Body of pancreas (tissue), 4 donors: ENCODE results near the gene AUTS2. TPM values are rescaled to one million over a fixed set of nuclear protein-coding genes. Genes with fewer than 3 reads are reported as not detected.

Source experiments
- ATAC-seq: fragments of 150-250 bp; one replicate; pipeline ENCODE4 v1.9.1; 2016
- DNase-seq, 4 donors: peaks; one replicate each; pipeline ENCODE4 v3.0.0-alpha.2; 2019
- H3K27ac ChIP-seq, 4 donors: fragments of 200-600 bp; sonication (generic); 1 replicate in 3 of 4; 2 replicates in 1 of 4; pipeline versions ENCODE4 v1.5.1 to v1.6.1; 2016 to 2019; ENCODE audit warnings: mild to moderate bottlenecking in 1 of 4, mixed read lengths in 1 of 4, moderate library complexity in 1 of 4
- H3K27me3 ChIP-seq, 2 donors: fragments of 200-600 bp; sonication (generic); one replicate each; pipeline ENCODE4 v1.6.0; 2016; ENCODE audit warnings: mild to moderate bottlenecking in 1 of 2
- H3K36me3 ChIP-seq, 2 donors: fragments of 200-600 bp; sonication (generic); replicated peaks in 1 of 2; 2 replicates each; pipeline ENCODE4 v1.5.1; 2016; ENCODE audit warnings: low read depth in 2 of 2; ENCODE audit not compliant: insufficient read depth in 1 of 2
- H3K4me1 ChIP-seq: fragments of 200-600 bp; sonication (generic); one replicate; pipeline ENCODE4 v1.6.0; 2016
- H3K4me3 ChIP-seq, 2 donors: fragments of 200-600 bp; sonication (generic); 1 replicate in 1 of 2; 2 replicates in 1 of 2; pipeline ENCODE4 v1.5.1; 2016 to 2019
- H3K9me3 ChIP-seq, 3 donors: fragments of 200-600 bp; sonication (generic); 1 replicate in 2 of 3; 2 replicates in 1 of 3; pipeline ENCODE4 v1.5.1; 2016
- POLR2A ChIP-seq, 3 donors: fragments of 450-650 bp; IDR thresholded peaks; one replicate each; pipeline ENCODE4 v1.6.1; 2016; ENCODE audit warnings: antibody characterized with exemption in 3 of 3, mild to moderate bottlenecking in 2 of 3
- WGBS, 2 donors: methylation state at CpG; one replicate each; pipeline ENCODE4 v1.1.5; 2017; 5-methylcytosine and 5-hydroxymethylcytosine counted together
- intact Hi-C: fragments of 100-400 bp; cut with DNase I; formaldehyde crosslinking; loops from one replicate; pipeline ENCODE4 v1.15.1; 2023
- total RNA-seq, 2 donors: library from RNA; depleted of rRNA; stranded (reverse); fragments of >200 nt; gene quantifications; one replicate each; pipeline ENCODE4 v1.1.0, GENCODE V29; 2016
- TF ChIP-seq, protein P1 (sequence below), 7 experiments: fragments of 450-650 bp in 4 of 7; fragments of 200-600 bp in 3 of 7; sonication (generic) in 3 of 7; IDR thresholded peaks; one replicate each; pipeline ENCODE4 v1.5.1; 2016 to 2019; ENCODE audit warnings: antibody characterized with exemption in 7 of 7

Gene AUTS2
- total RNA-seq, 2 donors from 2014 or later: 11.7 to 18.5 TPM

DNA sequence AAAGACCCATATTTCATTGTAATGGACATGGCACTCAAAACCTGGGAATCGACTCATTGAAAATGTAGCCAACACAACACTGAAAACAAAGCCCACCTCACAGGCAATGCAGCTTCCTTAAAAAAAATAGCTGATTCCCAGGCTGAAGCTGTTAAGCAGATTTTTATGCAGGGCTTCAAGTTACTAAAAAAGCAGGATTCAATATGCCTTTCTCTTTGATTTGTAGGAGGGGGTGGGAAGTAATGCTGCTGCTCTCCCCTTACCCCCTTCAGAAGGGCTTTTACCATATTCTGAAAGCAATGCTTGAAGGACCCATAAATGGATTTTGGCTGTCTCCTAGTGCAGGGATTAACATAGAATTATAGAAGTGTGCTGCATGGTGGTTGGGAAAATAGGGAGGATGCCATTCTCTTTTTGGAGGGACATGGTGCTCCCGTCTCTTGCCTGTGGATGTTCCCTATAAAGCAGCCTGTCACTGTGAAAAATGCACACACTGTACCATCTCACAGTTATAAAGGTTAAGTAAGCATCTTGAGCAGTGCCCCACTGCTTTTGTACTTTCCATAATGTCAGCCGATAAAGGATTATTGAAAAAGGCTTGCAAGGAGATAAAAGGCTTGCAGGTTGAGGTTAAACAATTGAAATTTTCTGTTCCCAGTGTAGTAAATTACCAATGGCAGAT lies 262.8 kb downstream of the AUTS2 start:
- no peak for TF ChIP-seq POLR2A (IDR thresholded peaks at IDR 0.05)
- TF ChIP-seq, protein P1, sequence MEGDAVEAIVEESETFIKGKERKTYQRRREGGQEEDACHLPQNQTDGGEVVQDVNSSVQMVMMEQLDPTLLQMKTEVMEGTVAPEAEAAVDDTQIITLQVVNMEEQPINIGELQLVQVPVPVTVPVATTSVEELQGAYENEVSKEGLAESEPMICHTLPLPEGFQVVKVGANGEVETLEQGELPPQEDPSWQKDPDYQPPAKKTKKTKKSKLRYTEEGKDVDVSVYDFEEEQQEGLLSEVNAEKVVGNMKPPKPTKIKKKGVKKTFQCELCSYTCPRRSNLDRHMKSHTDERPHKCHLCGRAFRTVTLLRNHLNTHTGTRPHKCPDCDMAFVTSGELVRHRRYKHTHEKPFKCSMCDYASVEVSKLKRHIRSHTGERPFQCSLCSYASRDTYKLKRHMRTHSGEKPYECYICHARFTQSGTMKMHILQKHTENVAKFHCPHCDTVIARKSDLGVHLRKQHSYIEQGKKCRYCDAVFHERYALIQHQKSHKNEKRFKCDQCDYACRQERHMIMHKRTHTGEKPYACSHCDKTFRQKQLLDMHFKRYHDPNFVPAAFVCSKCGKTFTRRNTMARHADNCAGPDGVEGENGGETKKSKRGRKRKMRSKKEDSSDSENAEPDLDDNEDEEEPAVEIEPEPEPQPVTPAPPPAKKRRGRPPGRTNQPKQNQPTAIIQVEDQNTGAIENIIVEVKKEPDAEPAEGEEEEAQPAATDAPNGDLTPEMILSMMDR (IDR thresholded peaks at IDR 0.05): no peak
- Histone ChIP-seq H3K27me3 (no peaks in the 10 kb centered on the region), H3K27ac (no peak overlapping the region), H3K4me3 (no peak overlapping the region), H3K36me3 (no peaks in the 10 kb centered on the region), H3K9me3 (no peaks in the 10 kb centered on the region), H3K4me1 (no peaks in the 10 kb centered on the region)
- 65 to 66% methylated on average over 3 of the region's 3 CpGs for WGBS, 2 donors
- intact Hi-C loops: no loop called here
- no peak for ATAC-seq
- no peak for DNase-seq

DNA sequence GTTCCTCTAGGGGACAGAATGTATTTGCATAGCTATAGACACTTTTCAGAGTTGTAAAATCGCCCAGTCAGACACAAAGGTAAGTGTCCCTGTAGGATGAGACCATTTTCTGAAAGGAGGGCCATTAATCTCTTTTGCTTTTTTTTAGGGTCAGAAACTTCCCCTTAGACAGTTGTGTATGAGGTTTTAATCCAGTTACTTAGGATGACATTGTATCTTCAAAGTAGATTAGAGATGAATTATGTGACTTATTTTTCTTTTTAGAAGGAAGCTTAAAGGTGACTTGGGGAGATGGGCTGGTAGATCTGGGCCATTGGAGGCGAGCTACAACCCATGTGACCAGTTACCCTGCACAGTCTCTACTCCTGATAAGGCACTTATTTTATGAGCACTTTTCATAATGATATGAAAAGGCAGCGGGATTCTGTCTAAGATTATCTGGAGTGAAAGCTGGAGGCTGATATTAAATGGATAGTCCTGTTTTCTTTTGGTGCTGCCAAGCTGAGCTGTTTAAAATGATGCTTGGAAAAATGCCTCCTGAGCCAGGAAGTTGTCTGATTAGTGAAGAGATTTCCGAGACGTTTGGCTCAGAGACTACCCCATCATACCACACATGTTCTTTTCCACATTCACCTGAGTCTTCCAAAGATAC lies 264.3 kb downstream of the AUTS2 start:
- Histone ChIP-seq H3K36me3 (no peaks in the 10 kb centered on the region), H3K27me3 (no peaks in the 10 kb centered on the region), H3K27ac (no peak overlapping the region), H3K4me3 (no peak overlapping the region), H3K9me3 (no peaks in the 10 kb centered on the region), H3K4me1 (no peaks in the 10 kb centered on the region)
- intact Hi-C loops: no loop called here
- TF ChIP-seq, protein P1 (IDR thresholded peaks at IDR 0.05): no peak
- TF ChIP-seq POLR2A (IDR thresholded peaks at IDR 0.05): no peak
- WGBS, 2 donors: 49 to 63% methylated on average over 5 of the region's 5 CpGs
- ATAC-seq (no peak), DNase-seq (no peak)

DNA sequence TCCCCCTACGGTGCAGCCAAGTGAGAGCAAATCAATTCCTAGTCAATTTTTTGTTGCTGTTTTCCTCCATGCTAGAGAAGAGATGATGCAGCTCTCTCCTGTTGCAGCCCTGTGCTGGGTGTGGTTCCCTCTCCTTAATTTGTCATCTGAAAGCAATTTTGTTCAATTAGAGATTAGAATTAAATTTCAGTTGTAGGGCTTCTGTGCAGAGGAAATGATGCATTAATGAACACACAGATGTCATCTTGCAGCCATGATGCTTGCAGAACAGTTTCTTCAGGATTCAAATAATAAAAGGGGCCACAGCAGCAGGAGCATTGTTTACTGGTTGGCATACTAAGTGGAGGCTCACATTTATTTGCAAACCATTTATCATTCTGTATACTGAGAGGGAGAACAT lies 266.0 kb downstream of the AUTS2 start:
- intact Hi-C loops: no loop called here
- DNase-seq: no peak
- no peak for TF ChIP-seq POLR2A (IDR thresholded peaks at IDR 0.05)
- no peak for ATAC-seq
- Histone ChIP-seq H3K27me3 (no peaks in the 10 kb centered on the region), H3K4me1 (no peaks in the 10 kb centered on the region), H3K9me3 (no peaks in the 10 kb centered on the region), H3K4me3 (no peak overlapping the region), H3K27ac (no peak overlapping the region), H3K36me3 (no peaks in the 10 kb centered on the region)
- 68 to 69% methylated on average over 1 of the region's 1 CpG for WGBS, 2 donors

DNA sequence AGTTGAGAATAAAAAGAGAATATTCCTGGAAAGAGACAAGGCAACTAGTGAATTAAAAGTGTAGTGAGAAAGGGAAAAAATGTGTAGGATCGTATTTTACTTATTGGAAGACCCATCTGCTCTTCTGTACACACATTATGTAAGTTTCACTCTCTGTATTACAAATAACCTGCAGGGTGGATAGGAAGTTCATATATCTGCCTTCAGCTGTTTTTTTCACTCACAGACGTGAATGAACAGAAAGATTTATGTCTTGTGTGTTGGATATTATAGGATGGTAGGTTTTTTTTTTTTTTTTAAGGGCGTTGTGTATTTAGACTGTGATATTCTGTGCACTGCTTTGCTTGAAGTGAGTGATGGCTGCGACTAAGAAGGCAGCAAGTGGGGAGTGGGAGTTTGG lies 266.5 kb downstream of the AUTS2 start:
- ATAC-seq: no peak

DNA sequence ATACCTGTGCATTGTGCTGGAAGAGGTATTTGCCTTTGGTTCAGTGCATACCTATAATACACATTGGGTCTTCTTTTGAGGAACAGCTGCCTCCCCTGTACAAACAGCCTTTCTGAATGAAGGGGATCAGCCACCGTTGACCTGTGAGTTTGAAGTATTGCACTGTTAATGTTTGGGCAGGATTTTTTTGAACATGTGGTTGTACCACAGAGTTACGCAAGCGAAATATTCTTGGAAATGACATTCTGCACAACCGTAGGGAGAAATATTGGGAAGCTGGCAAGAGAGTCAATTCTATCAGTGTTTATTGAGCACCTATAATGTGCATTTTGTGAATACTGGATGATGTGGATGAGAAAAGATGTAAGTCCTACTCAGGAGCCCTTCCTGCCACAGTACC lies 270.6 kb downstream of the AUTS2 start:
- Histone ChIP-seq H3K27ac (no peak overlapping the region), H3K9me3 (no peaks in the 10 kb centered on the region), H3K4me3 (no peak overlapping the region), H3K27me3 (no peaks in the 10 kb centered on the region), H3K4me1 (peaks cover 5% of the 10 kb centered on the region), H3K36me3 (no peaks in the 10 kb centered on the region)
- ATAC-seq (no peak), DNase-seq (no peak)
- intact Hi-C loops: no loop called here
- 71 to 90% methylated on average over 4 of the region's 4 CpGs for WGBS, 2 donors
- TF ChIP-seq POLR2A (IDR thresholded peaks at IDR 0.05): no peak
- TF ChIP-seq, protein P1 (IDR thresholded peaks at IDR 0.05): no peak

More for the DNA sequence above, 266.5 kb downstream of the AUTS2 start:
- Histone ChIP-seq H3K9me3 (no peaks in the 10 kb centered on the region), H3K4me1 (no peaks in the 10 kb centered on the region), H3K27me3 (no peaks in the 10 kb centered on the region), H3K27ac (no peak overlapping the region), H3K4me3 (no peak overlapping the region), H3K36me3 (no peaks in the 10 kb centered on the region)
- intact Hi-C loops: no loop called here
- DNase-seq: no peak
- TF ChIP-seq POLR2A (IDR thresholded peaks at IDR 0.05): no peak
- TF ChIP-seq, protein P1 (IDR thresholded peaks at IDR 0.05): no peak
- 65 to 67% methylated on average over 4 of the region's 4 CpGs for WGBS, 2 donors
